Neural cell (in vitro differentiated cells): ENCODE results near the gene PDK2. TPM values are rescaled to one million over a fixed set of nuclear protein-coding genes. Genes with fewer than 3 reads are reported as not detected.

Experiments
- H2AFZ ChIP-seq: fragments of 200-600, 300-800 bp; sonication (generic), shearing (Covaris generic); 2 replicates; pipeline ENCODE4 v1.6.0; 2014; ENCODE audit warnings: low read depth, mild to moderate bottlenecking, antibody characterized with exemption, low read length, moderate library complexity
- H3F3A ChIP-seq: fragments of 200-600 bp; shearing (Covaris generic); 2 replicates; pipeline ENCODE4 v1.6.1; 2016; ENCODE audit warnings: mild to moderate bottlenecking, moderate library complexity, mixed read lengths, antibody characterized with exemption, low read length; ENCODE audit not compliant: insufficient read depth, poor library complexity, severe bottlenecking
- H3K27ac ChIP-seq: fragments of 200-600, 300-800 bp; sonication (generic), shearing (Covaris generic); 2 replicates; pipeline ENCODE4 v1.5.1; 2014; ENCODE audit warnings: mild to moderate bottlenecking, low read length, moderate library complexity
- H3K27me3 ChIP-seq: fragments of 300-800, 200-600 bp; sonication (generic), shearing (Covaris generic); 2 replicates; pipeline ENCODE4 v1.6.0; 2014; ENCODE audit warnings: mild to moderate bottlenecking, low read depth, low read length, moderate library complexity; ENCODE audit not compliant: insufficient read depth
- H3K36me3 ChIP-seq: fragments of 300-800, 200-600 bp; sonication (generic), shearing (Covaris generic); 2 replicates; pipeline ENCODE4 v1.5.1; 2014; ENCODE audit warnings: mild to moderate bottlenecking, antibody characterized with exemption, low read length, moderate library complexity; ENCODE audit not compliant: insufficient read depth
- H3K4me2 ChIP-seq: fragments of 300-800, 200-600 bp; sonication (generic), shearing (Covaris generic); 2 replicates; pipeline ENCODE4 v1.6.0; 2014; ENCODE audit warnings: mild to moderate bottlenecking, low read length
- H3K4me3 ChIP-seq: fragments of 300-800, 200-600 bp; sonication (generic), shearing (Covaris generic); 2 replicates; pipeline ENCODE4 v1.5.1; 2014; ENCODE audit warnings: mild to moderate bottlenecking, low read length, moderate library complexity
- H3K79me2 ChIP-seq: fragments of 200-600 bp; shearing (Covaris generic); replicated peaks from 2 replicates; pipeline ENCODE4 v1.6.0; 2014; ENCODE audit warnings: mild to moderate bottlenecking, low read length, moderate library complexity; ENCODE audit not compliant: insufficient read depth
- H3K9ac ChIP-seq: fragments of 300-800, 200-600 bp; sonication (generic), shearing (Covaris generic); 2 replicates; pipeline ENCODE4 v1.6.1; 2016; ENCODE audit warnings: mild to moderate bottlenecking, low read length, mixed read lengths
- H3K9me2 ChIP-seq: fragments of 200-600 bp; shearing (Covaris generic); 2 replicates; pipeline ENCODE4 v1.6.1; 2016; ENCODE audit warnings: mild to moderate bottlenecking, low read length, mixed read lengths; ENCODE audit not compliant: insufficient read depth
- H3K9me3 ChIP-seq: fragments of 200-600, 300-800 bp; sonication (generic), shearing (Covaris generic); 2 replicates; pipeline ENCODE4 v1.6.1; 2016; ENCODE audit warnings: mild to moderate bottlenecking, mixed run types, low read length, moderate library complexity, mixed read lengths
- H4K20me1 ChIP-seq: fragments of 200-600 bp; shearing (Covaris generic); 2 replicates; pipeline ENCODE4 v1.6.1; 2016; ENCODE audit warnings: mild to moderate bottlenecking, mixed run types; ENCODE audit not compliant: insufficient read depth
- CTCF ChIP-seq: fragments of 450-650 bp; IDR thresholded peaks from 2 replicates; pipeline ENCODE4 v1.5.1; 2014; ENCODE audit warnings: antibody characterized with exemption, mild to moderate bottlenecking, moderate library complexity; ENCODE audit not compliant: poor library complexity, severe bottlenecking
- EP300 ChIP-seq: fragments of 450-650 bp; conservative IDR thresholded peaks from 2 replicates; pipeline ENCODE4 v1.6.1; 2014; ENCODE audit warnings: antibody characterized with exemption, mild to moderate bottlenecking, moderate library complexity; ENCODE audit not compliant: poor library complexity, severe bottlenecking
- EZH2 ChIP-seq: fragments of 200-600, 300-800 bp; shearing (Covaris generic), sonication (generic); IDR thresholded peaks from 2 replicates; pipeline ENCODE4 v1.6.1; 2014; ENCODE audit warnings: antibody characterized with exemption, low read length, borderline replicate concordance, mild to moderate bottlenecking; ENCODE audit not compliant: insufficient read depth, poor library complexity, severe bottlenecking
- MXI1 ChIP-seq: fragments of 450-650 bp; conservative IDR thresholded peaks from 2 replicates; pipeline ENCODE4 v1.6.1; 2014; ENCODE audit warnings: antibody characterized with exemption, mild to moderate bottlenecking; ENCODE audit not compliant: poor library complexity, severe bottlenecking
- POLR2AphosphoS5 ChIP-seq: IDR thresholded peaks from 2 replicates; pipeline ENCODE4 v1.6.1; 2012
- RAD21 ChIP-seq: fragments of 450-650 bp; conservative IDR thresholded peaks from 2 replicates; pipeline ENCODE4 v1.6.1; 2014; ENCODE audit warnings: antibody characterized with exemption, mild to moderate bottlenecking, moderate library complexity
- REST ChIP-seq: IDR thresholded peaks from 2 replicates; pipeline ENCODE4 v1.6.1; 2012; ENCODE audit warnings: borderline replicate concordance
- SMC3 ChIP-seq: fragments of 450-650 bp; conservative IDR thresholded peaks from 2 replicates; pipeline ENCODE4 v1.6.1; 2014; ENCODE audit warnings: antibody characterized with exemption, mild to moderate bottlenecking, moderate library complexity; ENCODE audit not compliant: poor library complexity
- TAF1 ChIP-seq: IDR thresholded peaks from 2 replicates; pipeline ENCODE4 v1.6.1; 2012; ENCODE audit warnings: low read depth
- polyA plus RNA-seq: library from polyadenylated mRNA; depleted of rRNA; stranded (reverse); fragments of >200 nt; gene quantifications from 2 replicates; pipeline ENCODE4 v1.2.3, GENCODE V29; 2014

PDK2 gene
- polyA plus RNA-seq, 1 donor from 2014 or later, result 36.2 TPM

GRCh38 chr17:50051606-50052005, 43.5 kb upstream of the PDK2 start:
- peaks cover 4% of the 10 kb centered on the region for H3F3A ChIP-seq
- no peak for TF ChIP-seq RAD21
- TF ChIP-seq CTCF, result no peak
- TF ChIP-seq MXI1, result no peak
- no peak for TF ChIP-seq POLR2AphosphoS5
- TF ChIP-seq SMC3, result no peak
- no peak for TF ChIP-seq EP300
- no peak for TF ChIP-seq EZH2
- TF ChIP-seq TAF1, result no peak
- TF ChIP-seq REST, result no peak
- no peaks in the 10 kb centered on the region for H3K9me2 ChIP-seq
- no peaks in the 10 kb centered on the region for H4K20me1 ChIP-seq
- H3K9ac ChIP-seq, result no peak overlapping the region
- H3K36me3 ChIP-seq, result no peaks in the 10 kb centered on the region
- no peaks in the 10 kb centered on the region for H3K79me2 ChIP-seq
- H3K27ac ChIP-seq, result no peak overlapping the region
- no peak overlapping the region for H3K4me3 ChIP-seq
- no peak overlapping the region for H3K4me2 ChIP-seq
- H2AFZ ChIP-seq, result no peak overlapping the region
- H3K9me3 ChIP-seq, result no peaks in the 10 kb centered on the region
- no peaks in the 10 kb centered on the region for H3K27me3 ChIP-seq

GRCh38 chr17:50052241-50052796, 42.8 kb upstream of the PDK2 start:
- H3K36me3 ChIP-seq, result no peaks in the 10 kb centered on the region
- no peaks in the 10 kb centered on the region for H4K20me1 ChIP-seq
- H3K27ac ChIP-seq, result no peak overlapping the region
- H3F3A ChIP-seq, result peaks cover 4% of the 10 kb centered on the region
- no peak overlapping the region for H3K9ac ChIP-seq
- H3K9me2 ChIP-seq, result no peaks in the 10 kb centered on the region
- H3K4me3 ChIP-seq, result no peak overlapping the region
- TF ChIP-seq POLR2AphosphoS5 (no peak), REST (no peak), TAF1 (no peak), EP300 (no peak), RAD21 (no peak), CTCF (no peak)
- no peaks in the 10 kb centered on the region for H3K27me3 ChIP-seq
- H3K9me3 ChIP-seq, result no peaks in the 10 kb centered on the region
- H3K4me2 ChIP-seq, result no peak overlapping the region
- H3K79me2 ChIP-seq, result no peaks in the 10 kb centered on the region
- no peak overlapping the region for H2AFZ ChIP-seq
